ENCODE data around the gene CRTC3. TPM values are rescaled to one million over a fixed set of nuclear protein-coding genes. Genes with fewer than 3 reads are reported as not detected.

The CRTC3 gene
- total RNA-seq, 1 experiment from 2014 or later: 45.0 TPM

GRCh38 chr15:90681480-90681879 is 151.8 kb downstream of the CRTC3 start:
- DNase-seq (ENCODE audit: low read depth, low spot score) (no peak), ATAC-seq (no peak; the same call in 1 of the 2 replicates)
- intact Hi-C loops (cut with micrococcal nuclease; ENCODE audit: unreplicated experiment): no loop called here
- BruUV-seq (replicated peaks): no TSS peak
- TF ChIP-seq TCF7L2 (IDR thresholded peaks at IDR 0.05; ENCODE audit: low read depth, low read length) (no peak), CTCF (IDR thresholded peaks at IDR 0.05) (no peak), SIN3A (IDR thresholded peaks at IDR 0.05; ENCODE audit: borderline replicate concordance, insufficient read depth, low read depth, low read length) (no peak), REST (IDR thresholded peaks at IDR 0.05; ENCODE audit: insufficient read depth in 1 of 2, low read depth in 2 of 2, low read length in 1 of 2) (no peak), POLR2AphosphoS5 (IDR thresholded peaks at IDR 0.05; ENCODE audit: low read depth, low read length) (no peak)
- Histone ChIP-seq H3K4me3 (ENCODE audit: low read depth in 2 of 2, low read length in 2 of 2) (no peak overlapping the region), H3K4me1 (ENCODE audit: control insufficient read depth, insufficient read depth, low read length) (no peaks in the 10 kb centered on the region), H3K27ac (ENCODE audit: low read length) (no peak overlapping the region), H3K36me3 (ENCODE audit: control insufficient read depth, insufficient read depth, low read length) (no peaks in the 10 kb centered on the region), H3K27me3 (ENCODE audit: control insufficient read depth, insufficient read depth, low read length) (no peaks in the 10 kb centered on the region), H3K9me3 (ENCODE audit: control insufficient read depth, insufficient read depth, low read depth, low read length) (no peaks in the 10 kb centered on the region)
- ChIA-PET CTCF (no interaction called here), POLR2A (no interaction called here)
- in situ Hi-C loops (cut with HindIII; ENCODE audit: low pct_unique_long_range_greater_than_20kb, low sequenced_read_pairs): no loop called here

DNA sequence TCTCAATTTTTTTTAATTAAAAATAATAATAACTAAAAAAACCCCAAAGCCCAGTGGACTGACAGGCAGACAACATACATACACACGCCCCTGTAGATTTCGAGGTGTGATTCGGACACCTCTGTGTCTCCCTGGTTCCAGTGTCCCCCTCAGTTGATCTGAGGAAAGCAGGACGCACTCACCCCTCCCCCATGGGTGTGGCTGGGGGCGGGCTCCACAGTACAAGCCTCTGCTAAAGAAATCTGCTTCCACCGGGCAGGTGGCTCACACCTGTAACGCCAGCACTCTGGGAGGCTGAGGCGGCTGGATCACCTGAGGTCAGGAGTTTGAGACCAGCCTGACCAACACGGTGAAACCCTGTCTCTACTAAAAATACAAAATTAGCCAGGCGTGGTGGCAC is 153.6 kb downstream of the CRTC3 start:
- H3K27me3 ChIP-seq (ENCODE audit: control insufficient read depth, insufficient read depth, low read length): no peaks in the 10 kb centered on the region
- no peak for ATAC-seq
- CTCF ChIA-PET: no interaction called here
- no peak overlapping the region for H3K4me3 ChIP-seq (ENCODE audit: low read depth in 2 of 2, low read length in 2 of 2)
- POLR2A ChIA-PET: no interaction called here
- no peaks in the 10 kb centered on the region; the same call in 1 of the 2 replicates for H3K9me3 ChIP-seq (ENCODE audit: control insufficient read depth, insufficient read depth, low read depth, low read length)
- no peak for DNase-seq (ENCODE audit: low read depth, low spot score)
- in situ Hi-C loops (cut with HindIII; ENCODE audit: low pct_unique_long_range_greater_than_20kb, low sequenced_read_pairs) (no loop called here), intact Hi-C loops (cut with micrococcal nuclease; ENCODE audit: unreplicated experiment) (no loop called here)
- BruUV-seq (replicated peaks): no TSS peak
- H3K4me1 ChIP-seq (ENCODE audit: control insufficient read depth, insufficient read depth, low read length): no peaks in the 10 kb centered on the region
- no peaks in the 10 kb centered on the region for H3K36me3 ChIP-seq (ENCODE audit: control insufficient read depth, insufficient read depth, low read length)
- no peak overlapping the region for H3K27ac ChIP-seq (ENCODE audit: low read length)
- TF ChIP-seq CTCF (IDR thresholded peaks at IDR 0.05): no peak
- TF ChIP-seq POLR2AphosphoS5 (IDR thresholded peaks at IDR 0.05; ENCODE audit: low read depth, low read length): no peak
- TF ChIP-seq TCF7L2 (IDR thresholded peaks at IDR 0.05; ENCODE audit: low read depth, low read length): no peak
- no peak for TF ChIP-seq SIN3A (IDR thresholded peaks at IDR 0.05; ENCODE audit: borderline replicate concordance, insufficient read depth, low read depth, low read length)
- no peak for TF ChIP-seq REST (IDR thresholded peaks at IDR 0.05; ENCODE audit: insufficient read depth in 1 of 2, low read depth in 2 of 2, low read length in 1 of 2)

All from Panc1 (cell line).